HG03342 (cell line): ENCODE results near the gene CHST11.

Experiments
- ATAC-seq: cut with Tn5 transposase; IDR thresholded peaks from one replicate; pipeline ENCODE4 v1.9.1; 2021; ENCODE audit warnings: mild to moderate bottlenecking, moderate library complexity; ENCODE audit not compliant: unreplicated experiment

CHST11 gene

DNA sequence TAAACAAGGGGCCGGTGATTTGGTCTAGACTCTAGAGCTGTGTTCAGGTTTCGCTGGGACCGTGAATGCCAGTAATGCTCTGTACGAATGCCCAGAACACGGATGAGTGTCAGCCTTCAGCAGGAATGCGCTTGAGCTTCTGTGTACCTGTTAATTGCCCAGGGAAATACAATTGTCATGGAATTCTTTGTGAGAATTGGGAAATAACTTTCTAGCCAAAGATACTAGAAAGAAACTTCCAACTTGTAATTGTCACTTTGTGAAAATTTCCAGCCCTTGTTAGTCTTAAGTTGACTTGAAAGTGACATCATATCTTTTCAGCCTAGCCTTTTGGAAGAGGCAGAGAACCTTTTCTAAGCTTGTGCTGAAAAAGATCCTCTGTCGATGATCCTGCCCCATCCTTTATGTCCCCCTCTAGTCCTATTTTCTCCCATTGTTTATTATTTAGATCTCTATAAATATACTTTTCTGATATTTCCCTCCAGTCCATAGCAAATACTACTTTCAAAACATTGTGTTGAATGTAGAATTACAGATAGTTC lies 2.7 kb downstream of the CHST11 start:
- no peak for ATAC-seq

DNA sequence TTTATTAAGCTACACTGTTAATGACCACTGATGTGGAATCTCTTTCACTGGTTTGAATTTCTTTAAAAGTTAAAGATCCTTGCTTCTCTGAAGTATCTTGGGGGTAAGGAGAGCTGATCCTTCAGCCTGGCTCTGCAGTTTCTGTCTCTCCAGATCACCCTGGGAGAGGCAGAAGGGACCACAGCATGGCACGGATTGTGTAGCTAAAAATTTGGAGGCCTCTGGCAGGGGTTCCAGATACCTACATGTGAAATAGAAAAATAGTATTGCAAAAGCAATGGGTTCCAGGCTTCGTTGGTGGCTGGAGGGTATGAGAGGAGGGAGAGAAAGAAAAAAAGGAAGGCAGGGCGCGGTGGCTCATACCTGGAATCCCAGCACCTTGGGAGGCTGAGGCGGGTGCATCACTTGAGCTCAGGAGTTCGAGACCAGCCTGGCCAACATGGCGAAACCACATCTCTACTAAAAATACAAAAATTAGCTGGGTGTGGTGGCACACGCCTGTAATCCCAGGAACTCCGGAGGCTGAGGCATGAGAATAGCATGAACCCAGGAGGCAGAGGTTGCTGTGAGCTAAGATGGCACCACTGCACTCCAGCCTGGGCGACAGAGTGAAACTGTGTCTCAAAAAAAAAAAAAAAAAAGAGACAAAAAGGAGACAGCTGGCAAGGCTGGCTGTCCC lies 3.4 kb downstream of the CHST11 start:
- ATAC-seq, result no peak

DNA sequence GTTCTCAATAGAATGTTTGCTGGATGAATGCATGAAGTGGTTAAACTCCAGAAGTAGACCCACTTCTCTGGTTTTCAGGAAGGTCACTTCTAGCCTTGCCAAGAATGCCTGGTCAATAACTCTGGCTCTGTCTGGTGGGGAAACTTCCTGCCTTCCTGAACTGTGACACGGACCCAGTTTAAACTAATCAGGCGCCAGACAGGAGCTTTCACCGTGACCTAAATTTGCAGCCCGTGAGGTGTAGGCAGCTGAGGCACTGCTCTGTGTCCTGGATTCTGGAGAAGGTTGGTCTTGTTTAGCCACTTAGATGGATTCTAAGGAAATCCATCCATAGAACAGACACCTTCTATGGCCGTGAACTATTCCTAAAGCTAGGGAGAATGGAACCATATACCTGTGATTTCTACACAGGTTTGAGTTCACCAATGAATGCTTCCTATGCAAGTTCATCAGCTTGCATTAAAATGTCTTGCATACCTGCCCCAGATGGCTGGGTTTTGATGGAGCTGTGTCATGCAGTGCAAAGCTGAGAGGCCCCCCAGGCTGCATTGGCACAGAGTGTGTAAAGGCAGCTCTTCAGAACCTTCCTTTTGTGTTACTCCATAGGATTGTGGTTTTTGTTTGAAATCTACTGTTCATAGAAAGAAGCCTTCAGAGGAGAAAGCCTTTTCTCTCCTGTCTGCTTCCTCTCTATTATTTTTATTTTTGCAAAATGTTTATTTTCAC lies 4.4 kb downstream of the CHST11 start:
- no peak for ATAC-seq

DNA sequence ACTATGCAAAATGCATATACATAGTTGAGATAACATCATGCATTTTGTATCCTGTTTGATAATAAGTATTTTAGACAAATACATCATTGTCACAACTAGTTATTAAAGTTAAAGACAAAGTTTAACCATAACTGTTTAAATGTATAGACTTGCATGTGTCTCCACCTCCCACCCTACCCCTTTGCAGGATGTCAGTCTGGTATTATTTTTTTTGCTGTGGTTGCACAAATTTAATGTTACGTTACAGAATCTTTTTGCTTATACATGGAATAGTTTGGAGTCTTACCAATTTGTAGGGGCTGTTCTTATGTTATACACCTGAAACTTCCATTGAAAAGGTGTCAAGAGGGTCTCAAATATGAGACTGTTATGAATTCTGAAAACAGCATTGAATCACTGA lies 5.6 kb downstream of the CHST11 start:
- ATAC-seq, result no peak

DNA sequence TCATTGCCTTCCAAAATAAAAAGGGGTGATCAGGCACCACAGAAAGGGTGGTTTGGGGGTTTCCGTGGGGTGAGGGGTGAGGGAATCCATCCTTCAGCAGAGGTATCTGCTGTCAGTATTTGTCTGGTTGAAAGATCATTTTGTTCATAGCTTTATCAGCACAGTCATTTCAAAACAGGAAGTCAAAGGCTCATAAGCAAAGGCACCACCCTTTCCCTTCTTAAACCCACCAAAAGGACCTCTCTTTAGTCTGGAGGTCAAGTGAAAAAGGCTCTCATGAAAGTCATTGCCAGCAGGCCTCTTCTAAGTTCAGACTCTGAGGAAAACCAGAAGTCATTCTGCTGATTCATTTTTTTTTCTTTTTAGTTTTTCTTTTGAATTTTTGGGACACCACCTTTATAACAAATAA lies 6.2 kb downstream of the CHST11 start:
- peak; percentile 60 for ATAC-seq

DNA sequence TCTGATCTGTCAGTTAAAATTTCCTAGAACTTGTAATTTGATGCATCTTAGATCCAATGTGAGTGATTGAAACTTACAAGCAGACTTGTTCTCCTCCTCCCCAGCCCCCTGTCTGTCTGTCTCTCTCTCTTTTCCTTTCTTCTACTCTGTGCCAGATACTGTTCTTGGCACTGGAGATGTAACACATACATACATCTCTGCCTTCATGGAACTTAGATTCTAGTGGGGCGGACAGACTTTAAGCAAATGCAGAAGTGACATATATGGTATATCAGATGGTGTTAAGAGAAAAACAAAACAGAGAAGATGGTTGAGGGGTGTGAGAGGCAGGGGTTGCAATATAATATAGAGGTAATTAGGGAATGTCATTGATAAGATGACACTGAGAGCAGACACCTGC lies 6.6 kb downstream of the CHST11 start:
- ATAC-seq, result no peak

DNA sequence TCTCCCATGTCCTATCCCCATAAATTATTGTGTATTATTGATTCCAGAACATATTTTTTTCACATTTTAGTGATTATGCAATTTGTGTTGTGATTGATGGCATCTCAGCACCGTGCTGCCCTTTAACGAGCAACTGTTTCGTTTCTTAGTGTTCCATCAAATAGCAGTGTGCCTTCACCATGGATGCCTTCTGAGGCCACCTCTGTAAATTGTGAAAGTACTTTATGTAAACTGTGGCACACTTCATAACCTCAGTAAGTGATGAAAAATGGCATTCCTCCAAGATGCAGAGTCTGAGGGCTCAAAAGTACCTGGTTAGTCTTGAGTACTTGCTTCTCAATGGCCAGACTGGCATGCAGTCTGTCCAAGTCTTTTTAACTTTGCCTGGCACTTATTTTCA lies 8.2 kb downstream of the CHST11 start:
- ATAC-seq, result no peak

DNA sequence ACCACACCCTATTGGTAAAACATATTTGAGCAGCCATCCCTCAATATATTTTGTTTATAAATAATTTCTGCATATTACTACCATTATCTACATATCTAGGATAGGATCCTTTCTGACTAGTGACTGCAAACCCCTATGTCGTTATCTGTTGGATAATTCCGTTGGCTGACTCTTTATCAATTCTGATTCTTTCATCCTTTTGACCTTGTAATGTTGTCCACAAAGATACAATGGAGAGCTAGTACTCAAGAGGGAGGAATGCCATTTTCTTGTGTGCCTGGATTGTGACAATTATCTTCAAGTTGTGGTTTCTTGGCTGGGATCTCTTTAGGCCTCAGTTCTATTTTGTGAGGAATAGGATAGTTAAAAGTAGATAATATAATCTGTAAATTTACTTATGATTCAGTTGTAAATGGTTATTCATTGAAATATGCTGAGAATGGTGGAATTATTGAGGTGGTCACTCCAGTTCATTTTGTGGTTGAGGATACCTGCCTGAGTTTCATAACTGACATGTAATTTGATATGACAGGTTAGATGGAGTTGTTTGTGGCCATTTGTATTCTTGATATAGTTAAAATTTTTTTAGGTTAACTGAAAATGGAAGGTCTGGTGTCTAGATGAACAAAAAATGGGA lies 10.1 kb downstream of the CHST11 start:
- no peak for ATAC-seq

DNA sequence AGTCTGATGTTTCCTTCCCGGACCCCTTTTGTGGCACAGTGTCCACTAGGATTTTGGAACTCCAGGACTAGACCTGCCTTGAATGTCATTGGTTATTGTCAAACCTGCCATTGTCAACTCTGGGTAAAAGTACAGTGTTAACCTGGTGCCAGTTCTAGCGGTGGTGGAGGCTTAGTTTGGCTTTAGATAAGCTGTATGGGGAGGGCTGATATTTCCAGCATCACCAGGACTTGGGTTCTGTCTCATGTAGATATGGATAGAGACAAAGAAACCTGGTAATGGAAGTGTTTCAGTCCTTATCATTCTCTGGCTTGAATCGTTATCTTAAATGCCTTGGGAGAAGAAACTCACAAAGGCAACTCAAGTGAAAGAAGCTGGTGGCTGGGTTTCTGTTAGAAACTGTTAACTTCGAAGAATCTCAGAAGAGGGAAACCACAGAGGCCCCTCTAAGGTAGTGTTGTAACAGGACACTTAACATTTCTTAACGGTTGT lies 10.6 kb downstream of the CHST11 start:
- ATAC-seq, result no peak

DNA sequence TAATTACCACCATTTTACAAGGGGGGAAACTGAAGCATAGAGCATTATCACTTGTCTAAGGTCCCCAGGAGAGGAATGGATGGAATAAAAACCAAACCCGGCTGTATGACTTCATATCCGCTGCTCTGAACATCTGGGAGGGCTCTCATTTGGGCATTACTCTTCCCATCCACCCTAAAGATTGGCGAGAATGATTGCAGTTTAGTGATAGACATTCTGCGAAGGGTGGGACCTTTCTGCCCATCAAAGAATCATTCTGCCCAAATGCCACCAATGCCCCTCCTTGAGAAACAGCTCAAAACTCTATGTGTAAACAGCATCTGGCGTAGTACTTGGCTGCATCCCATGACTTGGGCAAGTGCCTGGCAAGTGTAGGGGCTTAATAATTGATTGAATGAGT lies 11.6 kb downstream of the CHST11 start:
- no peak for ATAC-seq

DNA sequence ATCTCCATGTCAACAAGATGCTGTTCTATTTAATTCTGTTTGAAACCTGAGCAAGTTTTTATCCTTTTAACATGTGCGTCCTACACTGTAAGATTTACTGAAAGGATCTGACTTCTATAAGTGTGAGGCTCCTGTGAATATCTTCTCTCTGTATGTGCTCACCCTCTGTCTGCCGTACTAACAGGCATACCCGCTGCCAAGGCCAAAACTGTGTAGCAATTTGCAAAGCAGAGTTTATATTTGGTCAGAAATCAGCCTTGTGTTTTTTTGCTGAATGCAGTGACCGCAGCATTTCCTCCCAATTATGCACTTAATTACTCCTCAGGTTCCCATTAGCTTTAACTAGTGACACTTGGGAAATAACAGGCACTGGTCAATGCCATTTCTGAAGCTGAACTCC lies 12.3 kb downstream of the CHST11 start:
- ATAC-seq, result no peak

DNA sequence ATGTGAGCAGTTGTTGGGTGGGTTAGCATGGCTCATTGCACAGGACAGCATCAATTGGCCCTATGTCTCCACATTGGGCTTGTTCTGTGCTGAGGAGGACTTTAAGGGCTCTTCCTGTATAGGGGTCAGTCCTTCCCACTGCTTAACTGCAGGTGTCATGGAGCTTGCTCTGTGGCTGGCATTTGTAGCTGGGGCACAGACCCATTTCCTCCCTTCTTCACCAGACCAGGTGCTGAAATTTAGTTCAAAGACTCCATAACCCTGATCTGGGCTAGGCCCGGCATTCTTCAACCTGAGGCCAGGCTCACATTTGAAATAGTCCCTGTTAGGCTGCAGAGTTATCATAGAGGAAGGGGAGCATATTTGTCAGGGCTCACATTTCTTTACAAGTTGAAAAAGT lies 12.8 kb downstream of the CHST11 start:
- ATAC-seq, result no peak

DNA sequence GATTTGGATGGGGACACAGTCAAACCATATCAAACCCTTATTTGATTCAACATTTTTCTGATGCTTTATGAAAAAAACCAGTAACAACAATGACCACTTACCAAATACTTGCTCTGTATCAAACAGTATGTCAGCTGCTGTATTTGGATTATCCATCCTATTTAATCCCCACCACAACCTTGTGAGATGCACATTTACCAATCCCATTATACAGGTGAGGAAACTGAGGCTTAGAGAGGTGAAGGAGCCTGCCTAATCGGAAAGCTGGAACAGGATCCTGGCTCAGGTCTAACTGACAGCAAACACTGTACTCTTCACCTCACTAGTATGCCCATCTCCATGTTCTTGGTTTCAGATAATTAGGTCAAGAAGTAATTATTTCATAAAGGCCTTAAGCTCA lies 13.8 kb downstream of the CHST11 start:
- ATAC-seq, result no peak

DNA sequence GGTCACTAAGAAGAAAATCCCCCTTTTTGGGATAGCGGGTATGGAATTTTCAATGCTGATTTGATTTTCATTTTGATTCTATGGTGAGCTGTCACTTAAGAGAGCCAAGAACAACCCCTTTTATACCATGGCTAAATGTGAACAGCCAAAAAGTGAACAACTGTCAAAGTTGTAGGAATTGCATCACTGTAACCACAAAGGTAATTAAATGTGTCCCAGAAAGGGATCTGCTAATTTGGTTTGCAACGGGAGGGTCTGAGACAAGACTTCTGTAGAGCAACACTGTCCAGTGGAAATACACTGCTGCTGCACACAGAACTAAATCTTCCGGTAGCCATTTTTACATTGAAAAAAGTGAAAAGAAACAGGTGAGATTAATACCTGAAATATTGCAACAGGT lies 14.6 kb downstream of the CHST11 start:
- no peak for ATAC-seq

DNA sequence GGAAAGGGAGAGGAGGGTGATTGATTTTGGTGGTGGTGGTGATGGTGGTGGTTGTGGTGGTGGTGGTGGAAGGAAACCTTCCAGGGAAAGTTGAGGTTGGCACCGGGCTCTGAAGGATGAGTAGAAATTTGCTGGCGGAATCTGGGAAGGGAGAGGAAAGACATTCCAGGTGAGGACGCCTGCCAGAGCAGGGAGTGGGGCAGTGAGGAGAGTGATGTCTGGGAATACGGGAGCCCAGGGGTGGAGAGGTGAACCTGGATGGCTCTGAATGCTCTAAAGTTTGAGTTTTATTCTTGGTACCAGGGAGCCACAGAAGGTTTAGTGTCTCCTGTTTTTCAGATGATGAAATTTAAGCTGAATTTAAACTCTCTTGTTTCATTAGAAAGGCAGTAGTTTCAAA lies 16.0 kb downstream of the CHST11 start:
- no peak for ATAC-seq

DNA sequence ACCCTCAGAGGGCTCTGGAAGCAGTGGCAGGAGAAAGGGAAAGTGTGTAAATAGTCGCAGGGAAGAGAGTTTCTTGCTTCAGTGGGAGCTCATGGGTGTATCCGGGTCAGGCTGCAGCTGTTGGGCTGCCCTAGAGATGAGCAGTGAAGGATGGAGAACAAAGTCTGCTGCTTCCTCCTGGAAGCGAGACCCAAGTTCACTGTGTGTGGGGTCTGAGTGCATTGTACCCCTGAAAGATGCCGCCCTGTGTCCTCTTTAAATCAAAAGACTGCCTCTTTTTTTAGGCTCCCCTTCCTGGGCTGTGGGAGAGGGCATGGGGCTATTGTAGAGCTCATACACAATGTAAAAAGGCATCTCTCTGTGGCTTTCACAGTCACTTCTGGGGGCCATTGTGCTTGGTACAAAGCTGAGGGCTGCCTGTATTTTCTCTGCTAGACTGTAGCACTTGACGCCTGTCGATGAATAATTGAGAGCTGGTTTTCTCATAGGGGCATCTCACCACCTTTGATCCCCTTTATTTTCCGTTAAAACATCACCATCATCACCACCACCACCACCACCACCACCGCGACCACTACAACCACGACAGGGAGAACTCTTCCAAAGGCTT lies 16.7 kb downstream of the CHST11 start:
- peak; percentile 62 for ATAC-seq

DNA sequence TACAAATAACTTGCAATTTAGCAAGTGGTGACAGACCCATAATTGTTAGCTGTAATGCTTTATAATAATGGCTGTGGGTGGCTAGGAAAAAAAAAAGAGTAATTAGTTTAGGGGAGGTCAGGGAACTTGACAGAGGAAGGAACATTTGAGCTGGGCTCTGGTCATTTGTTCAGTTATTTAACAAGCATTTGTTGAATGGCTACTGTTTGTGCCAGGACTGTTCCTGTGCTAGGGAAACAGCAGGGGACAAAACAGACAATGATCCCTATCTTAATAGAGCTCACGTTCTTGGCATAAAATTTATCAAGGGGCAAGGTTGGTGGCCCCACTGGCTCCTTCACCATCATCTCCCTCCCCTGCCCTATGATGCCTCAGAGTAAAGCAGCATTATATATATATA lies 18.5 kb downstream of the CHST11 start:
- ATAC-seq, result no peak

DNA sequence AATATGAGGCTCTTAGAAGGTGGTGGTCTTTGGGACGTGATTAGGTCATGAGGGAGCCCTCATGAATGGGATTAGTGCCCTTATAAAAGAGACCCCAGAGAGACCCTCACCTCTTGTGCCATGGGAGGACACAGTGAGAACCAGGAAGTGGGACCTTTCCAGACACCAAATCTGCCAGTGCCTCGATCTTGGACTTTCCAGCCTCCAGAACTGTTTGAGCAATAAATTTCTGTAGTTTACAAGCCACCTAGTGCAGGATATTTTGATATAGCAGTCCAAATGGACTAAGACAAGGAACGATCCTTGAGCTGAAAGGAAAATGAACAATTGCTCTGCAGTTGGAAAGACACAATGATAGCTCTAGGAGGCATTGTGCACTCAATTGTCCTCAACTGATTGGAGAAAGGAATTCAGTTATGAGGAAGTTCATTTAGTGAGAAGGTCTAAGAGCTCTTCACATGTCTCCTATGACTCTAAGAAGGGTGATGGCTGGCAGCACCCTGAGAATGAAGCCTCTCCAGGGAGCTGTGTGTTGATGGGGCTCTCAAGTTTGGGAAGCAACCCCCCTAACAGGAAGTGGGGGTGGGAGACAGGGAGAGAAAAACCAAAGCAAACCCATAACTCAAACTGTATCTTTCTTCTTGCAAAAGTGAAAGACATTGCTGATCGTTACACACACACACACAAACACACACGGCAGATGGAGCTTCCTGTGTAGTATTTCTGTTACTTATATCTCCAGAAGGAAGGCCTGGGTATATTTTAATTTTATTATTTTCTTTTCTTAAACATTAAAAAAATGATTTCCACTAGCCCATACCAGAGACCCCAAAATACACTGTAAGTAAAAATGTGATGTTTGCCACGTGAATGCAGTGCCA lies 21.0 kb downstream of the CHST11 start:
- ATAC-seq, result no peak

DNA sequence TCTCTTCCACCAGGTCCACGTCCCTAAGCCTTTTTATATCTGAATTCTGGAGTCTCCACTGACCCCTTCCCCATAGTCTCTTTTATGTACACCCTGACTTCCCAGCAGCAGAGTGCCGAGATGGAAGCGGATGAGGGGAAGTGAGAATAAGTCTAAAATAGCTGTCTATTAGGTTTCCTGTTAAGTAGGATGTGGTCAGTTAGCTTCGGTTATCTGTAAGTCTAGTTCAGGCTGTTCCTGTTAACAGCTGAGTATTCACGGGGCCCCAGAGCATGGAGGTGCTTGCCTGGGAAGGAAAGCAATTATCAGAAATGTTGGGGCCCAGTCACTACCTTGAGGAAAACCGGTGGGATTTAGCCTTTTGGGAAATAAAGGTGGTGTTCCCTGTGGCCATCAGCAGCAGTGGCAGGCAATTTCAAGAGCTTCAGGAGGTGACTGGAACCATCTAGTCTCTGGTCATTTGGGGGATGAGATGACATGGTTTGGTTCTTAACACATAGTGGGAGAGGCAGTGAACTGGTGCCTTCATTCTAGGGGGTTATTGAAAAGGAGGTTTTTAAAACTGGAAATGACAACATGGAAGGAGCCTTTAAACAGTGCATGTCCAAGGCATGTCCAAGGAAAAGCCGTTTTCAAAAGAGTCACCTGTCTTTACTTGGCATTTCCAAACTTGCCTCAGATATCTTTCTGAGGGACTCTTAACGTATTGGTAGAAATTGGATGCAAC lies 21.8 kb downstream of the CHST11 start:
- peak; percentile 93 for ATAC-seq
